GM18858 (cell line): ENCODE measurements around the gene CTU2.

Experiments
- ATAC-seq: cut with Tn5 transposase; IDR thresholded peaks from one replicate; pipeline ENCODE4 v1.9.1; 2021; ENCODE audit not compliant: unreplicated experiment

CTU2 gene

DNA sequence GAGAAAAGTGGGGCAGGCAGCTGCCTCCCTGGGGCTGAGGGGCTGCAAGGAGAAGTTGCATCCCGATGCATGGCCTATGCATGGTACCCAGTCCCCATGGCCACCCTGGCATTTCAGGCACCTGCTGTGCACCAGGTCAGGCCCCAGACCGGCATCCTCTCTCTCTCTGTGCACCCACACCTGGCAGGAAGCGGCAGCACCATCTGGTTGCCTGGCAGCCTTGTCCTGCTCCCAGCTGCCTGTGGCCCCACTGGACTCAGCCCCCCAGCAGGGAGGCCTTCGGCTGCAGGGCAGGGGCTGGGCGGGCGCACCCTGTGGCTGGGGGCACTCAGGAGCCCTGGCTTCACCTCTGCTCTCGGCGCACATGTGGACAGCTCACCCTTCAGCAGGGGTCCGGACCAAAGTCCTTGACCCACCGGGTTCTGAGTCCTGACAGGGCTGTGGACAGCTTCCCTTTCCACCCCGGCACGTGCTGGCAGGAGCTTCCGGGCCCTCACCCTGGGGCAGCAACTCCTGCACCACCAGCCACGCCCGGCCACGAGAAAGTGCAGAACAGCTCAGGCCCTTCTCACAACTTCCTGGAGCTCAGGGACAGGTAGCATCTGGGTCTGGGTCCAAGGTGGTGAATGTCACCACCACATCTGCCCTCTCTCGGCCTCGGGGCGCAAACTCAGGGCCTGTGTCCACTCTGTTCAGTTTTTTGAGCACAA lies 36.7 kb downstream of the CTU2 start:
- no peak for ATAC-seq

DNA sequence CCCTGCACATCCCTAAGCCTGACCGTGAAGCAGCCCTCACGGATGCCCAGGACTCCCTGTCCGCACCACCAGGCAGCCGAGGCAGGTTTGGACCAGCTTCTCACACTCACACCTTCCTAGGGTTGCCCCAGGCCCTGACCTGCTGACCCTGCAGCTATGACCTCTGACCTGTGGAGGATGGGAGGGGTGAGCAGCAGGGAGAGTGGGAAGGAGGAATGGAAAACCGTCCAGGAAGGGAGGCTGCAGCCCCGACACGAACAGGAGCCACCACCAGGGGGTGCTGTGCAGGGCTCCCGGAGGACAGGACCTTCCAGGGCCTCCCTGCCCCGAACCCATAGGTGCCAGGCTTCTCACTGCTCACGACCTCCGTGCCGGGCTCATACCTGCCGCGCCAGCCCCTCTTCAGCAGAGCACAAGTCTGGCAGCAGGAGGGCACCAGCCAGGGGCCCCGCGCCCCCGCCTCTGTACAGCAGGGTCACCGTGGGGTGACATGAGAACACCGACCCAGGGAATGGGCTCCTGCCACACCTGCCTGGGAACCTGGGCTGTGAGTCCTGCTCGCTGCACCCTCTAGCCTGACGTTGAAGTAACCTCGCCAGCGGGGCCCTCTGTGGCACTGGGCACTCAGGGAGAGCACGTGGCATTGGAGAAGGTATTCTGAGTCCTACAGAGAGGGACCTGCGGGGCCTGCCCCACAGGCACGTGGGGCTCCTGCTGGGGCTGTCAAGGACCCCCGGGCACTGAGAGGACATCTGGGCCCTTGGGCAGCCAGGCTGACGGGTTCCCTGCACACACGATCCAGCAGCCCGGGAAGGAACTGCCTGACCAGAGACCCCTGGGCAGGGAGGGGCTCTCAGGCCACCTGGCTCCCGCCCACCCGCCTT lies 37.6 kb downstream of the CTU2 start:
- ATAC-seq, result no peak

DNA sequence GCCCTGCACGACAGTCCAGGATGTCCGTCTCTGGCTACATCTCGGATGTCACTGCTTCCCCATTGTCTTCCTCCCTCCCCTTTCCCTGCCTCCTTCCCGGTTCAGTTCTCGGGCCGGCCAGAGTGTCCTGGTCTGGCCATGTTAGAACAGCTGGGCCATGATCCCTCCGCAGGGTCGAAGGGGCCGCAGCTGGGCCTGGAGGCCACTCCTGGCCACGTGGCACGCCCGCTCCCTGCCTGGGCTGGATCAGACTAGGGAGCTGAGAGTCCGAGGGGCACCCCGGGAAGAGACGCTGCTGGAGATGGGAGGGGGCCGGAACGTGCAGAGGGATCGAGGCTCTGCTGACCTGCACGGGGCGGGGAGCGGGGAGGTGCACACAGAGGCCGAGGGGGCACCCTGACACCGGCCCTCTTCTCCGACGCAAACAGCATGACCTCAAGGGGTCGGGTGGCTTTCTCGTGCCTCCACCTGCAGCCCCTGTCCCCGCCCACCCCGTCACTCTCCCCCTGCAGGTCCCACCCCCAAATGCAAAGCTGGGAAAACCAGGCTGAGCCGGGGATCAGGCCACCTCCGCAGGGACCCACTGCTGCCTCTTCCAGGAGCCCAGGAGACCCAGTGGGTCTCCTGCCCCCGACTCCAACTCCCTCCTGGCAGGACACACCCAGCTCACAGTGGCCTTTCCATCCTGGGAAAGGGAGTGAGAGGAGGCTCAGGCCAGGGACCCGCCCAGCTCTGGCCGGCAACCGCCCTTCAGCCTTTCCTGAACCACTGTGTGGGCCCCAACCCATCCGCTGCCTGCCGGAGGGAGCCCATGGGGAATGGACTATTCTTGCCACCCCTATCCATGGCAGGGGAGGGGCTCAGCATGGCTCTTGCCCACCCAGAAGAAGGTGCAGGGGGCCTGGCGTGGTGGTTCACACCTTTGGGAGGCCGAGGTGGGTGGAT lies 38.5 kb downstream of the CTU2 start:
- ATAC-seq, result no peak

DNA sequence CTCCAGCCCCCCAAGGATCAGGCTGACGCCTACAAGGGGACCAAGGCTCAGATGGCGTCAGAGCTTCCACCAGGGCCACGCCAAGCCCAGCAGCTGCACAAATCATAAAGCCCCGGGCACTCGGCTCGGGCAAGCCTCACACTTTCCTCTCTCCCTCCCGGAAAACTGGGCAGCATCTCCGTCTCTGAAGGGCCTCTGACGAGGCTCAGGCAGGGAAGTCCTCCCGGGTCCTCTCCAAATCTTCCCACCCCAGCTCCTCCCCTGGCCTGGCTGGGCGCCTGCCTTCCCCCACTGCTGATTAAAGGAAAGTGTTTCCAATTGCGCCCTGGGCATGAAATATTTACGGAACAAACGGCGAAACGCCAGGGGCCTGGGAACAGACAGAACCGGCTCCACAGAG lies 40.2 kb downstream of the CTU2 start:
- ATAC-seq, result no peak

DNA sequence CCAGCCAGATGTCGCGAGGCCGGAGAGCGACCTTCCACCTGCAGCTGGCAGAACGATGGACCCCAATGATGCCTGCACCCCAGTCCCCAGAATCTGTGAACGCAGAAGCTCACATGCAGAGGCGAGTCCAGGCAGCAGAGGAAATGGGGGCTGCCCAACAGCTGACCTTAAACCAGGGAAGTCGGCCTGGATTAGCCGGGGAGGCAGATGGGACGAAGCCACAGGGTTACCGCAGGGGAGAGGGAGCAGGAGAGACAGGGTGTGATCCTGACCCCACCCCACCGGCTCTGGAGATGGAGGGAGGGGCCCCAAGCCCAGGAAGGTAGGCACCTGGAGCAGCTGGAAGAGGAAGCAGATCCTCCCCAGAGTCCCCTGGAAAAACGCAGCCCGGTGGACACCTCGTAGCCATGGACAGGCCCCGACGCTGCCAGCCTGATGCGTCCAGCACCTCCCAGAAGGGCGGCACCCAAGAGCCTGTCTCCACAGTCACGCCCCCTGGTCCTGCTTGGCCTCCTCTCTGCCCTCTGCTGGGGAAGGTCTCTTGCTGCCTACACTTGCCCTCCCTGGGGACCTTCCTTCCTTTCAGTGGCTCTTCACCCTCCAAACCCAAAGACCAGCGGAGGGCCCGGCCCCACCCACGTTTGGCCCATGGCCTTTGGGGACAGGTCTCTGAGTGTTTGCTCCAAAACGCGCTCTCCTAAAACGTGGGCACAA lies 41.4 kb downstream of the CTU2 start:
- ATAC-seq, result no peak

DNA sequence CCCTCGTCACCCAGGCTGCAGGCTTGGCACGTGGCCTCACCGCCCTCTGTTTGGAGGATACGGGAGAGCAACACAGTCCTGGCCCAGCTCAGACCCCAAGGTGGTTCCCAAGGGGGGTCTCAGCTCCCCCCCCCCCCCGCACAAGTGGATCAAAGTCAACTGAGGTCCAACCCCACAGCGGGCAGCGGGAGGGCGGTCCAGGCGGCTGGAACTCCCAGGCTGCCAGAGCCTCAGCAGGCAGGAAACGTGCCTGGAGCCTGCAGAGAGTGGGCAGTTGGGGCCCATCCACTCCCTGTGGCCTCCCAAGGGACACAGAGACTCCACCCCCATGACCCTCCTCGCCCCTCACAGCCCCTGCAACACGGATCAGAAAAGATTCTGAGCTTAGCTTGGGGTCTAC lies 42.1 kb downstream of the CTU2 start:
- ATAC-seq, result no peak

DNA sequence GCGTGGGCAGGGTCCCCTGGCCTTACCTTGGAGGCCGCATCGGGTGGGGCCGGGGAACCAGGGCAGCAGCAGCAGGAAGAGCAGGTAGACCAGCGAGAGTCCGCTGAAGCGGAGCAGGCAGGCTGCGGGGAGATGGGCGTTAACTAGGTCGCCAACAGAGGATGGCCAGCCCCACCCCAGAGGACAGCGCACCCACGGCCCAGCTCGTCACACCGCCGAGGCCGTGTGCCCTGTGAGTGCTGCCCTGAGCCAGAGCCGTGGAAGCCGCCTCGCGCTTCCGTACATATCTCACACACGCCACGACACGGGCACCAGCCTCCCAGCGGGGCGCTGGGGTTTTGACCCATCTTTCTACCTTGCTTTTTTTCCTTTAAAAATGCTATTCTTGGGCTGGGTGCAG lies 43.1 kb downstream of the CTU2 start:
- no peak for ATAC-seq

DNA sequence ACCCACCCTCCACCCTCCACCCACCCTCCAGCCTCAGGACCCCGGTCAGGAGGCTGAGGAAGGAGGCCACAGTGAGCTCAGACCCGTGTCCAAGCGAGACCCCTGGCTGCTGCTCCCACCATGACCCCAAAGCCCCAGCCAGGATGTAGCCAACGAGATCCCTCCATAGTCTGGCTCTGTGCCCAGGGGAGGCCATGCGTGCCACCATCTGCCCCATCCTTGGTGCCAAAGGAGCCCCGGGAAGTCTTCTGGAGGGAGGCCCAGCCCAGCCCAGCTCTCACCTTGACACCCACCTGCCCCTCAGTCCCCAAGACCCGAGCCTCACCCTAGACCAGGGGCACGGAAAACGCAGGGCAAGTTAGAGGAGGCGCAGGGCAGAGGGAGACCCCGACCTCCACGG lies 44.6 kb downstream of the CTU2 start:
- ATAC-seq, result no peak

DNA sequence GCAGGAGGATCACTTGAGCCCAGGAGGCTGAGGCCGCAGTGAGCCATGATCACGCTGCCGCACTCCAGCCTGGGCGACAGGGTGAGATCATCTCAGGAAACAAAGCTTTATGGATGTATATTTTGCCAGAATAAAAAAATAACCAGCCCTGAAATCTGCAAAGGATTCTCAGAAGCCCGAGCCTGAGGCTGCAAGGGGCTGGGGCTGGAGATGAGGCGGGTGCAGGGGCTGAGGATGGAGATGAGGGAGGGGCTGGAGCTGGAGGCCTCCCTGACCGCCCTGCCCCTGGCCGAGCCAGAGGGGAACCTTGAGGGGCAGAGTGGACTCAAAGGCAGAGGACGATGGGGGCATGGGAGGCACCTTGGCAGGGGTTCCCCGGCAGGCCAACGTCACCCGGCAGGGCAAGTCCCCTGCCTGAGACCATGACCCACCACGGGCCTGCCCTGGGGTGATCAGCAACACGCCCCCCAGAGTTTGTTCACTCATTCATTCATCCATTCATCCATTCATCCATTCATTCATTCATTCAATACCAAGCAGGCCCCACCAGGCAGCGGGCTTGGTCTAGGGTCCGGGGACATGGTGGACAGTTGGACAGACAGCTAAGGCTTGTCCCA lies 46.2 kb downstream of the CTU2 start:
- ATAC-seq, result no peak

DNA sequence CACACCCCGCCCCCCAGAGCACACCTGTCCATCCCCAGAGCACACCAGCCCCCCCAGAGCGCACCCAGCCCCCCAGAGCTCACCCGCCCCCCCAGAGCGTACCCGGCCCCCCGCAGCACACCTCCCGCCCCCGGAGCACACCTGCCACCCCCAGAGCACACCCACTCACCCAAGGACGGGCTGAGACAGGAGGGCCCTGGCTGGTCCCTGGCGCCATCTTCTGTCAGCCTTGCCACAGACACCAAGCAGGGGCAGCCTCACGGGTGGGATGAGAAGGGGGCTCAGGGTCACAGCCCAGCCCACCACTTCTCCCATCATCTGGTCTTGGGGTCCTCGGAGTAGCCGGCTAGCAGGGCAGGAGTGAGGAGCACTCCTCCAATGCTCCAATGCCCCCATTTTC lies 46.9 kb downstream of the CTU2 start:
- no peak for ATAC-seq

DNA sequence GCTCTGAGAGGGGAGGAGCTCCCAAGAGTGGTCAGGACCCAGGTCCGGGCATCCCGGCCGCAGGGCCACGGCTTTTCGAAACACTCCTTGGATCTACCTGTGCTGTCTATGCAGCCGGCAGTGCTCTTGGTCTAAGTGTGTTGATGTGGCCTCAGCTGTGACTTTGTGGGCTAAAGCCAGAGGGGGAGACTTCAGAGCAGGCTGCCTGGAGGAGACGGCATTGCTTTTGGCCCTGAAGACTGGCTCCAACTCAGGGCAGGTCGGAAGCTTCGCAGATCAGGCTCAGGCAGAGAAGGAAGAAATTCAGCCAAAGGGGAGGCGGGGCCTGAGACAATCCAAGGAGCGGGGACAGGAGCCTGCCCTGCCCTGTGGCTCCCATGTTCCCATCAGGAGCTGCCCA lies 47.3 kb downstream of the CTU2 start:
- ATAC-seq, result no peak

DNA sequence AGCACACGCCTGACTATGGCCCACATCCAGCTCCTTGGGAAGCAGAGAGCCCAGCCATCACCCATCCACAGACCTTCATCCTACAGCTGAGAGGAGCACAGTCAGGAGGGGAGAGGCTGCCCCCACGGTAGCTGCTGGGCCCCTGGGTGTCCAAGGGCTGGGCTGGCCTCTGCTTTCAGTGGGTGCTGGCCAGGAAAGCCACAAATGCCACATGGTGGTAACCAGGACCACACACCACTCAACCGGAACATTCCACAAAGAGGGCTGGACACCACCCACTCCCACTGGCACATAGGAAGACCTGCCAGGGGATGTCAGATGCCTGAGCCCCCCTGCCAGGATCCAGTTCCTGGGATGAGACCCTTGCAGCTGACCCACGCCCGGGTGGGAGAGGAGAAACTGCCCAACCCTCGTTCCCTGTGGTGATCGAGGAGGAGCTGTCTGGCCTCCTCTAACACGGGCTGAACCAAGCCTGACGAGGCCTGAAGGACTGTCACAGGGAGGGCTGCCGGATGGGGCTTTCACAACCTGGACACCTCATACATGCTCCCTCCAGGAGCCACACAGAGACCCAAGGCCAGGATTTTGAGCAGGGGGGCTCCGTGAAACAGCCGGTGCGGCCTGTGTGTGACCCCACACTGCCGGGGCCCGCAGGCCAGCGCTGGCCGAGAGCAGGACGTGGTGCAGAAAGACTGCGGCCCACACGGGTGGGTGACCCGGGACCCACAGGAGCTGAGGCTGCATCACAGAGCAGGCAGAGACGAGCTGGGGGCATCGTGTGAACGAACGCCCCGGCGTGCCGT lies 48.0 kb downstream of the CTU2 start:
- ATAC-seq, result no peak

DNA sequence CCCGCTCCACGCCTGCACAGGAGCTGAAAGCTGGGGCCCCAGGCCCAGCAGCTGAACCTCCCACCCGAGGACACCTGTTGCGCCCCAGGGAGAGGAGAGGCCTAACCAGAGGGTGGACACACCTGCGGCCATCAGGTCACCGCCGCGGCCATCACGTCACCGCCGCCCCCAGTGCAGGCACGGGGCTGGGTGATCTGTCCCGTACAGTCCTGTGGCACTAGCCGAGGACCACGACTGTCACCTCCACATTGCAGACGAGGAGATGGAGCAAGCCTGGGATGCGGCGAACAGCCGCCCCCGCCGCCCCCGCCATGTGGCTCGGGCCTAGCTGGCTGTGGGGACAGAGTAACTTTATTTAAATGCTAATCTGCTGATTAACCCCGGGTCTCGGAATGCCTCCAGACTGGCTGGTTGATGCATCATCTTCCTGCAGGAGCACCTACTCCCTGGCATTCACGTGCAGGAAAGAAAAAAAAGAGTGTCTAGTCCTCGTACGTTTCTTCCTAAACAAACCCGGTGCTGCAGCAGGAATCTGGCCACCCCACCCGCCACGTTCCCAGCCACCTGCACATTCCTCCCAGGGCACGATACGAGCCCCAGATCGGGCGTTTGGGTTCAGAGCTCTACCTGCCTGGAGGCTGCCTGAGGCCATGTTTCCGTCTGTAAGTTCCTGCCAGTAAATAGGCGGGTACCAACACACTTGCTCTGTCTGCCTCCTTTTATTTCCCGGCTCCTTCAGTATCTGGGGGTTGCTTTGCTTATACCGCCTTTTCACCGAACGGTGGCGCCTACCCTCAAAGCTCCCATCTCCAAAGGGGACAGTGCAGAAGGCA lies 48.8 kb downstream of the CTU2 start:
- ATAC-seq, result no peak

DNA sequence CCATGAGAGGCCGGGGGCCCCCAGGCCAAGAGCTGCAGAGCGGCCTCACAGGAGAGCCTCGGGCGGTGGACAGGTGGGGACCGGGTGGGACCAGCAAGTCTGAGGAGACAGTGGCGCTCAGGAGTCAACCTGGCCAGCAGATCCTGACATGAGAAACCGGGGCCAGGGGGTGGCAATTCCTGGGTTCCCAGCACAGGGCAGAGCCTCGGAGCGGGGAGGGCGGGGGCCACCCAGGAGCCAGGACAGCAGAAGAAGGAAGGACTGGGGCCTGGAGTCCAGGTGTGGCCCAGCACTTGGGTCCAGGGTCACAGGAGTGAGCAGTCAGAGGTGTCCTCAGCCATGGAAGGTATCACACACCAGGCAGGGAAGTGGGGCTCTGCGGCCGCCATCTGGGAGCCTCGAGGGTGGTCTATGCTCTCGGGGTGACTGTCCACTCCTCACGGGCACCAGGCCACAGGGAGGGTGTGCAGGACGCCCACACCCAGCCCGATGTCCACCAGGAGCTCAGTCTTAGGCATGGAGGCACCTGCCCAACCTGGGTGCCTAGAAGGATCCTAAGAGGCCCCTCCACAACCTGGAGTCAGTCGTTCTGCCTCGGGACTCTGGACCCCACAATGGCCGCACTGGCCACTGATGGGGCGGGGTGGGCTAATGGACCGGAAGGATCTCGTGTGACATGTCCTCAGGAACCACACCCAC lies 49.6 kb downstream of the CTU2 start:
- no peak for ATAC-seq

DNA sequence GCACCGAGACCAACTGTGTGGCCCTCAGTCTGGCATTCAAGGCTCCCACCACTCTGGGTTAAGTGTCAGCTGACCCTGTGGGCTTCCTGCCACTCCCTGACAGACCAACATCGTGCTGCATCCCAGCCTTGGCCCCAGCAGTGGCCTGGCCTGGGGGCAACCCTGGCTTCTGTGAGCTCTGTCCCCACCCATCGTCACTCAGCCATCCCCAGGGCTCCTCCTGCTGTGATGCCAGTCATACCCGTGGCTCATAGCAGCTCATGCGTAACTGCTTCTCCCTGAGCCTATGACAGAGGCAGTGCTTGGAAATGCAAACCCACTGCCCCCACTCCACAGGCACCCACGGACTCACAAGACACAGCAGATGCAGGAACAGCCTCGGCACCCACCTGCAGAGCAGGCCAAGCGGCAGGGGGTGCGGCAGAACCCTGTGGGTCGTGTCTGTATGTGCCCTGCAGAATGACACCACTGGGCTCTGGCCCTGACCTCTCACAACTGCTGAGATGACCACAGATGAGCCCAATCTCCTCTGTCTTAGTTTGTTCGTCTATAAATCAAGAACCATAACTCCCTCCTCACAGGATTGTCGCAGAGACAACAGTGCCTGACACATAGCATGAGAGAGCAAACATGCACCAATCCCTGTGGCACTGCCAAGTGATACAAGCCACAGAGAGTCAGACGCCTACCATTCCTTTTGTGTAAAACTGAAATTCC lies 52.1 kb downstream of the CTU2 start:
- no peak for ATAC-seq

DNA sequence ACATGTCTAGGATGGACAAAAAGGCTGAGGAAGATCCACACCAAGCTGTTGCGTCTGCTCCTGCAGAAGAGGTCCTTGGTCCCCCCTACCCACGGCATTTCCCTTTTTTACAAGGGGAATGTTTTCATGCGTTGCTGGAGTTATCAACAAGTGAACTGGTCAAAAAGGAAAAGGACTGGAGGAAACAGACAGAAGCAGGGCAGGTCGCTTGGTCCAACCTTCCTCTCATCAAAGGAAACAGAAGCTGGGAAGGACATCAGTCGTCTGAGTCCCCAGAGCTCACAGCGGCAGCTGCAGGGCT lies 52.6 kb downstream of the CTU2 start:
- no peak for ATAC-seq

DNA sequence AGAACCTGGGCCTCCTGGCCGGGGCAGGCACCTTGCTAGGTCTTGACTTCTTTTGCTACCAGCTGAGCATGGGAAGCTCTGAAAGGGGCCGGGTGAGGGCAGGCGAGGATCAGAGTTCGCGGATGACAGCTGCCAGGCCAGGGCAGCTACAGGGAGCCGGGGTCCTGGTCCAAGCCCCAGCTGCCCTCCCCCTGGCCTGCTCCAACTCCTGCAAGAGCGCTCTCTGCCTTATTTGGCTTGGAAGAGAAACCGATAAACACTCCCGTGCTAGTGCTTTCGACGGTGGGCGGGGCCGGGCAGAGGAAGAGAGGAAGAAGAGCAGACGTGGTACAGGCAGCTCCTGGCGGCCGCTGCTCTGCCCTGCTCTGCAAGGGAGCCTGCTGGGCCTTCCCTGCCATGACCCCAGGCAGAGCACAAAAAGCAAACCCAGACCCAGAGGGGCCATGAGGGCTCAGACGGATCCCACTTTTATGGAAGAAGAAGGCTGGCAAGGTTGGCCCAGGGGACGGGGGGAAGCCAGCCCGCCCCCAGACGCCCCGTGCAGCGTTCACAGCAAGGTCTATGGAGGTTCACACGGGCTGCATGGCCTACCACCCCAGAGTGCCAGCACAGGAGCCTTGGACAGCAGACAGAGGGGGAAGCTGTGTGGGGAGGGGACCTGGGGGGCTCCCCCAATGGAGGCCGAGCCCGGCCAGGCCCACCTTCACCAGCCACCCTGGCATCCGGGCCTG lies 53.1 kb downstream of the CTU2 start:
- ATAC-seq, result no peak
